Left ventricle myocardium inferior (tissue), 1 donor: ENCODE data around the gene USP7. TPM values are rescaled to one million over a fixed set of nuclear protein-coding genes. Genes with fewer than 3 reads are reported as not detected.
A peak's percentile ranks its signal among the peaks of the same experiment; 100 is the strongest.

Experiments used
- DNase-seq: peaks from one replicate; pipeline ENCODE4 v3.0.0-alpha.2; 2020
- H3K27ac ChIP-seq: fragments of 200-600 bp; replicated peaks from 2 replicates; pipeline ENCODE4 v1.8.0; 2021
- H3K27me3 ChIP-seq: fragments of 200-600 bp; 2 replicates; pipeline ENCODE4 v1.8.0; 2021; ENCODE audit warnings: low read depth
- H3K36me3 ChIP-seq: fragments of 200-600 bp; 2 replicates; pipeline ENCODE4 v1.8.0; 2021
- H3K4me1 ChIP-seq: fragments of 200-600 bp; 2 replicates; pipeline ENCODE4 v1.8.0; 2021
- H3K4me3 ChIP-seq: fragments of 200-600 bp; 2 replicates; pipeline ENCODE4 v1.8.0; 2021; ENCODE audit warnings: mild to moderate bottlenecking, moderate library complexity
- H3K9me3 ChIP-seq: fragments of 200-600 bp; replicated peaks from 2 replicates; pipeline ENCODE4 v1.8.0; 2021
- intact Hi-C: fragments of 100-400 bp; cut with micrococcal nuclease; formaldehyde crosslinking; loops from one replicate; pipeline ENCODE4 v1.11.0; 2022
- total RNA-seq: library from RNA; stranded (reverse); fragmentation: NEBNext Ultra II Directional; extraction: Animal tissue kit (Norgen Biotek cat#: 25700); gene quantifications from one replicate; pipeline ENCODE4 v1.2.1, GENCODE V29; 2021
- TF ChIP-seq, protein P1 (sequence below): fragments of 200-600 bp; IDR thresholded peaks from 2 replicates; pipeline ENCODE4 v1.8.0; 2021; ENCODE audit warnings: antibody characterized with exemption, mild to moderate bottlenecking, borderline replicate concordance
- donor health status: DM: no; HTN: yes; CAD: no; lungs with severe emphysema.

Gene USP7
- total RNA-seq, 1 donor from 2014 or later, result 54.7 TPM

DNA sequence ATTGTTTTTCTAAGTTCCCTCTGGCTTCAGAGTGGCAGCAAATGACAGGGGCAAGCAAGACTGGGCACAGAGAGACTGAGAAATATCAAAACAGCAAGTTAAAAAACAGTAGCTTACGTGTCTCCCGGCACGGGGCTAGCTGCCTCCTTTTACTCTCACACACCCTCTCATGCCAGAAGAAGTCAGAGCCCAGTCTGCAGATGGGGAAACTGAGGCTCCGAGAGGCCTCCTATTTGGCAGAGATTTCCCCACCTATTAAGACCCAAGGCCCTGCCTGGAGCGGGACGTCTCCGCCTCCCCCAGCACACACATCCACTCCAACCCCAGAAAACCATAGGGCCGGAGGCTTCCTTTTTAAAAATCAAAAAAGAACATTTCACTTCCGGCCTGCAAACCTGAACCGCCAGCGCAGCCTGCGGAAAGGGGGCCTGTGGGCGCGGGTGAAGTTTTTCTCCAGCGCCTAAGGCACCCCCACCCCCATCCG is 95.7 kb downstream of the USP7 start:
- peaks cover 64% of the 10 kb centered on the region for H3K4me1 ChIP-seq
- intact Hi-C loops, result no loop called here
- DNase-seq, result no peak
- H3K4me3 ChIP-seq, result peak overlapping the region; percentile 74
- no peaks in the 10 kb centered on the region for H3K36me3 ChIP-seq
- H3K27me3 ChIP-seq, result no peaks in the 10 kb centered on the region
- H3K9me3 ChIP-seq, result no peaks in the 10 kb centered on the region
- TF ChIP-seq, protein P1, sequence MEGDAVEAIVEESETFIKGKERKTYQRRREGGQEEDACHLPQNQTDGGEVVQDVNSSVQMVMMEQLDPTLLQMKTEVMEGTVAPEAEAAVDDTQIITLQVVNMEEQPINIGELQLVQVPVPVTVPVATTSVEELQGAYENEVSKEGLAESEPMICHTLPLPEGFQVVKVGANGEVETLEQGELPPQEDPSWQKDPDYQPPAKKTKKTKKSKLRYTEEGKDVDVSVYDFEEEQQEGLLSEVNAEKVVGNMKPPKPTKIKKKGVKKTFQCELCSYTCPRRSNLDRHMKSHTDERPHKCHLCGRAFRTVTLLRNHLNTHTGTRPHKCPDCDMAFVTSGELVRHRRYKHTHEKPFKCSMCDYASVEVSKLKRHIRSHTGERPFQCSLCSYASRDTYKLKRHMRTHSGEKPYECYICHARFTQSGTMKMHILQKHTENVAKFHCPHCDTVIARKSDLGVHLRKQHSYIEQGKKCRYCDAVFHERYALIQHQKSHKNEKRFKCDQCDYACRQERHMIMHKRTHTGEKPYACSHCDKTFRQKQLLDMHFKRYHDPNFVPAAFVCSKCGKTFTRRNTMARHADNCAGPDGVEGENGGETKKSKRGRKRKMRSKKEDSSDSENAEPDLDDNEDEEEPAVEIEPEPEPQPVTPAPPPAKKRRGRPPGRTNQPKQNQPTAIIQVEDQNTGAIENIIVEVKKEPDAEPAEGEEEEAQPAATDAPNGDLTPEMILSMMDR, result no peak
- peak overlapping the region; percentile 90 for H3K27ac ChIP-seq

DNA sequence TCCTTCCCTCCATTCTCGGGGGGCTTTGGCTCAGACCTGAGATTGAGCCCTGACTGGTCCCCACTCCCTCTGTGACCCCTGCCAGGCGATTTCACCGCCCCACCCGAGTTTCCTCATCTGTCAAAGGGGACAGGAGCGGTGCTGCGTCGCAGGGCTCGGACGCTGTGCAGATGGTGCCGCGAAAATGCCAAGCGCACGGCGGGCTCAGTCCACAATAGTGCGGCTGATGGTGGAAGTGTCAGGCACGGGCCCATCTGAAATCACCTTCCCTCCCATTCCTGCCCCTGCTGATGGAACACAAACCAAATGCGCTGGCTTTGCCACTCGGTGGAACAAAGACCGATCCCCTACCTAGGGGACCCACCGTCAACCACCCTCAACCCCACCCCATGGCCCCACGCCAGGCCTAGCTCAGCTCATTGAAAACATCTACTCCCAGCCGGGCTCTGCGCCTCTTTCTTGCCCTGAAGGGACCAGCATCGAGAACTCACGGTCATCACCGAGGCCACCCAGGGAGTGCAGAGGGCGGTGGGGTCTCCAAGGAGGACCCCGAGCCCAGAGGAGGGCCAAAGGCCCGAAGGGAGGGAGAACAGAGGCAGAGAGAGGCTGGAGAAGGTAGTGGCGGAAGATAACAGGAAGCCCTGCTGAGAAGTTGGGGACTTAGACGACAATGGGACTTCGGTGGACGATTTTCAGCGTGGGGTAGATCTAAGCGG is 96.3 kb downstream of the USP7 start:
- no peaks in the 10 kb centered on the region for H3K36me3 ChIP-seq
- H3K9me3 ChIP-seq, result no peaks in the 10 kb centered on the region
- H3K4me3 ChIP-seq, result peak overlapping the region; percentile 74
- H3K27me3 ChIP-seq, result no peaks in the 10 kb centered on the region
- H3K27ac ChIP-seq, result peak overlapping the region; percentile 90
- TF ChIP-seq, protein P1, result no peak
- H3K4me1 ChIP-seq, result peaks cover 70% of the 10 kb centered on the region
- intact Hi-C loops, result no loop called here
- peak; percentile 52 for DNase-seq

DNA sequence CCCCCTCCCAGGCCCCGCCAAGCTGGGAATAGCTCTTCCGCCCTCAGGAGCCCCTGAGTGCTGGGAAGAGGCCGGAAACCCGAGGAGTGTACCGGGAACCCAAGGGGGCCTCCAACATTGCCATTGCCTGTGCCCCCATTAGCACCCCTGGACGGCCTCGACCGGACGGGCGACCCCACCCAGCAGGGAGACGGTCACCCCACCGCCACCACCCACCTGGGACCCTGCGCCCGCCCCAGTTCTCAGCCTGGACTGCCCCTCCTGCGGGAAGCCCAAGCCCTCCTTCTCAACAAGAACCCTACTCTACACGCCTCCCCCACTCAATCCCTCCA is 96.9 kb downstream of the USP7 start:
- H3K27me3 ChIP-seq, result no peaks in the 10 kb centered on the region
- H3K36me3 ChIP-seq, result no peaks in the 10 kb centered on the region
- no peak for DNase-seq
- intact Hi-C loops, result no loop called here
- peak overlapping the region; percentile 74 for H3K4me3 ChIP-seq
- no peaks in the 10 kb centered on the region for H3K9me3 ChIP-seq
- TF ChIP-seq, protein P1, result no peak
- H3K4me1 ChIP-seq, result peaks cover 75% of the 10 kb centered on the region
- peak overlapping the region; percentile 90 for H3K27ac ChIP-seq

DNA sequence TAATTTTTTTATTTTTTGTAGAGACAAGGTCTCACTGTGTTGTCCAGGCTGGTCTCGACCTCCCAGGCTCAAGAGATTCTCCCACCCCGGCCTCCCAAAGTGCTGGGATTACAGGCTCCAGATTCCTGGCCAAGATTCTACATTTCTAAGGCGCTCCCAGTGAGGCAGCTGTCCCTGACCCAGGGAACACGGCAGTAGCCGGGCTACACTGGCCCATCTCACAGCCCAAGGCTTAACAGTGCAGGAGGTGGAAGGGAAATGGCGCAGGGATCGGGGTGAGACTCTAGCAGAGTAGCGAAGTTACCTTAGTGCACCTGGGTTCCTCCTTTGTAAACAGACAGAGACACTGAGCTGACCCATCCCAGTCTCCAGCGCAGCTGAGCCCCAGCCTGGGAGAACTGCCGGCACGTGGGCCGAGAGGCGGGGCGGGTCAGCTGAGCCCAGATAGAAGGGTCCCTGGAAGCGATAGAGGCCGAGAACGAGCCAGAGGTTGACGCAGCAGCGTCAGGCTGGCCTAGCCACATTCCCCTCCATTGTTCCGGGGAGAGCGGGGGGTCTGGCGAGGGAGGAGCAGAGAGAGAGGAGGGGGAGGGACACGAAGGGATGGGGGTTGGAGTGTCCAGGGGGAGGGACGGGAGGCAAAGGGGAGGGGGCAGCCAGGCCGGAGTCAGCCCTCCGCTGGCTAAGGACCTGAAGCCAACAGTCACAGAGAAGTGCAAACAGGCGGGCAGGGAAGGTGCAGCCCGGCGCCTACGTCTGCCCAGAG is 97.4 kb downstream of the USP7 start:
- H3K36me3 ChIP-seq, result no peaks in the 10 kb centered on the region
- TF ChIP-seq, protein P1, result no peak
- no peaks in the 10 kb centered on the region for H3K9me3 ChIP-seq
- H3K4me1 ChIP-seq, result peaks cover 81% of the 10 kb centered on the region
- intact Hi-C loops, result no loop called here
- H3K4me3 ChIP-seq, result peak overlapping the region; percentile 74
- peak overlapping the region; percentile 90 for H3K27ac ChIP-seq
- H3K27me3 ChIP-seq, result no peaks in the 10 kb centered on the region
- peak; percentile 62 for DNase-seq

DNA sequence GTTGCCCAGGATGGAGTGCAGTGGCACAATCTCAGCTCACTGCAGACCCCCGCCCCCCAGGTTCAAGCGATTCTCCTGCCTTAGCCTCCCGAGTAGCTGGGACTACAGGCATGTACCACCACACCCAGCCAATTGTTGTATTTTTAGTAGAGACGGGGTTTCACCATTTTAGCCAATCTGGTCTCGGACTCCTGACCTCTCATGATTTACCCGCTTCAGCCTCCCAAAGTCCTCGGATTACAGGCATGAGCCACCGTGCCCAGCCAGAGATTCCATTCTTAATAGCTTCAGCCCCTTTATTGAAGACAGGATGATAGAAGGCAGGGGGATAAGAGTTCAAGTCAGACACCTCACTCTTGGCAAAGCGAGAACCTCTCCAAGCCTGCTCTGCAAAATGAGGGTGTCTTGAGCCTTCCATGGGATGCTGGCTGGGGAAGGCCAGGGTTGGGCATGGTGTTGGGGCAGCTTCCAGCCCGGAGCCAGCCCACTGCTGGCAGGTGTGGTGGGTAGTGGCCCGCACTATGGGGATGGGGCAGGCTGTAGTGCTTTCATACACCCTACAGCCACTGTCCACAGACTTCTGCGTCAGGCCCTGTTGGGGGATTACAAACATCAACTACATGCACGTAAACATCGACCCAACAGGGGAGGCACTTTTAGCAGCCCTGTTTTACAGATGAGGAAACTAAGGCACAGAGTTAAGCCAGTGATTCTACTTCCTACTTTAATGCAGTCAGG is 98.4 kb downstream of the USP7 start:
- TF ChIP-seq, protein P1, result no peak
- Histone ChIP-seq H3K27me3 (no peaks in the 10 kb centered on the region), H3K4me3 (peak overlapping the region; percentile 74), H3K4me1 (peaks cover 91% of the 10 kb centered on the region), H3K9me3 (no peaks in the 10 kb centered on the region), H3K36me3 (no peaks in the 10 kb centered on the region), H3K27ac (peak overlapping the region; percentile 90)
- intact Hi-C loops, result no loop called here
- DNase-seq, result no peak
